Hepatocyte (in vitro differentiated cells): Measurements from ENCODE around the gene CAMK2G. TPM values are rescaled to one million over a fixed set of nuclear protein-coding genes. Genes with fewer than 3 reads are reported as not detected.

Experiments
- DNase-seq: peaks from one replicate; pipeline ENCODE4 v3.0.0-alpha.2; 2016; ENCODE audit warnings: low spot score
- H2AFZ ChIP-seq: fragments of 200-600 bp; sonication (generic); 2 replicates; pipeline ENCODE4 v1.6.0; 2016; ENCODE audit warnings: antibody characterized with exemption, mild to moderate bottlenecking
- H3K27ac ChIP-seq: fragments of 200-600 bp; sonication (generic); 2 replicates; pipeline ENCODE4 v1.5.1; 2016; ENCODE audit warnings: mild to moderate bottlenecking
- H3K27me3 ChIP-seq: fragments of 200-600 bp; sonication (generic); 2 replicates; pipeline ENCODE4 v1.6.1; 2016
- H3K36me3 ChIP-seq: fragments of 200-600 bp; sonication (generic); replicated peaks from 2 replicates; pipeline ENCODE4 v1.5.1; 2016; ENCODE audit warnings: low read depth; ENCODE audit not compliant: insufficient read depth
- H3K4me1 ChIP-seq: fragments of 200-600 bp; sonication (generic); 2 replicates; pipeline ENCODE4 v1.5.1; 2016; ENCODE audit warnings: mild to moderate bottlenecking, moderate library complexity; ENCODE audit not compliant: insufficient read depth
- H3K4me2 ChIP-seq: fragments of 200-600 bp; sonication (generic); 2 replicates; pipeline ENCODE4 v1.6.0; 2016
- H3K4me3 ChIP-seq: fragments of 200-600 bp; sonication (generic); 2 replicates; pipeline ENCODE4 v1.5.1; 2016; ENCODE audit warnings: mild to moderate bottlenecking
- H3K79me2 ChIP-seq: fragments of 200-600 bp; sonication (generic); 2 replicates; pipeline ENCODE4 v1.6.0; 2017; ENCODE audit warnings: mild to moderate bottlenecking
- H3K9me2 ChIP-seq: fragments of 200-600 bp; sonication (generic); replicated peaks from 2 replicates; pipeline ENCODE4 v1.6.0; 2017; ENCODE audit warnings: mild to moderate bottlenecking; ENCODE audit not compliant: insufficient read depth
- H3K9me3 ChIP-seq: fragments of 200-600 bp; sonication (generic); 2 replicates; pipeline ENCODE4 v1.5.1; 2016; ENCODE audit warnings: low read depth, mild to moderate bottlenecking
- H4K20me1 ChIP-seq: fragments of 200-600 bp; sonication (generic); 2 replicates; pipeline ENCODE4 v1.6.0; 2016; ENCODE audit warnings: mild to moderate bottlenecking; ENCODE audit not compliant: insufficient read depth, poor library complexity, severe bottlenecking
- CTCF ChIP-seq: fragments of 200-600 bp; sonication (generic); IDR thresholded peaks from 2 replicates; pipeline ENCODE4 v1.5.1; 2016; ENCODE audit warnings: antibody characterized with exemption, mild to moderate bottlenecking; ENCODE audit not compliant: poor library complexity
- EZH2 ChIP-seq: fragments of 200-600 bp; sonication (generic); IDR thresholded peaks from 2 replicates; pipeline ENCODE4 v1.6.1; 2016; ENCODE audit warnings: antibody characterized with exemption, mild to moderate bottlenecking, borderline replicate concordance
- EZH2phosphoT487 ChIP-seq: fragments of 200-600 bp; sonication (generic); IDR thresholded peaks from one replicate; pipeline ENCODE4 v1.6.1; 2018; ENCODE audit warnings: antibody characterized with exemption, mild to moderate bottlenecking, low read depth, moderate library complexity; ENCODE audit not compliant: unreplicated experiment, severe bottlenecking
- WGBS: methylation state at CpG from one replicate; pipeline ENCODE4 v1.1.6; 2016; ENCODE audit warnings: low lambda C conversion rate; ENCODE audit errors: missing lambda C conversion rate; 5-methylcytosine and 5-hydroxymethylcytosine counted together
- polyA plus RNA-seq: library from polyadenylated mRNA; unstranded; fragments of >200 nt; fragmentation: Nextera tagmentation; extraction: Ambion mirVana; gene quantifications from 2 replicates; pipeline ENCODE4 v1.2.1, GENCODE V29; 2016
- total RNA-seq: library from RNA; depleted of rRNA; stranded (reverse); fragments of >200 nt; gene quantifications from 2 replicates; pipeline ENCODE4 v1.2.3, GENCODE V29; 2014

Gene CAMK2G
- total and polyA plus RNA-seq, 2 experiments from 2014 or later, result 5.2 to 25.0 TPM

- no peak overlapping the region for H2AFZ ChIP-seq
- H4K20me1 ChIP-seq, result no peaks in the 10 kb centered on the region
- no peaks in the 10 kb centered on the region for H3K36me3 ChIP-seq
- H3K79me2 ChIP-seq, result peaks cover 13% of the 10 kb centered on the region
- H3K9me3 ChIP-seq, result no peaks in the 10 kb centered on the region
- TF ChIP-seq EZH2, result no peak
- no peak for TF ChIP-seq CTCF
- no peak for TF ChIP-seq EZH2phosphoT487
- no peak overlapping the region for H3K27ac ChIP-seq
- peaks cover 20% of the 10 kb centered on the region for H3K4me1 ChIP-seq
- H3K4me3 ChIP-seq, result no peak overlapping the region
- H3K9me2 ChIP-seq, result no peaks in the 10 kb centered on the region
- no peak overlapping the region for H3K4me2 ChIP-seq
- DNase-seq, result no peak
- no peaks in the 10 kb centered on the region for H3K27me3 ChIP-seq
- WGBS, result 96% methylated on average over 5 of the region's 5 CpGs
These were observed 105.0 kb downstream of the CAMK2G start for GRCh38 chr10:73769396-73769795.

GRCh38 chr10:73768881-73769280 lies 105.5 kb downstream of the CAMK2G start:
- peaks cover 8% of the 10 kb centered on the region for H3K79me2 ChIP-seq
- WGBS, result 87% methylated on average over 11 of the region's 11 CpGs
- H3K27me3 ChIP-seq, result no peaks in the 10 kb centered on the region
- peaks cover 15% of the 10 kb centered on the region for H3K4me1 ChIP-seq
- no peaks in the 10 kb centered on the region for H4K20me1 ChIP-seq
- H2AFZ ChIP-seq, result no peak overlapping the region
- no peaks in the 10 kb centered on the region for H3K36me3 ChIP-seq
- H3K9me3 ChIP-seq, result no peaks in the 10 kb centered on the region
- no peak overlapping the region for H3K27ac ChIP-seq
- no peak overlapping the region for H3K4me3 ChIP-seq
- TF ChIP-seq CTCF (no peak), EZH2 (no peak), EZH2phosphoT487 (no peak)
- no peak overlapping the region for H3K4me2 ChIP-seq
- no peak for DNase-seq
- no peaks in the 10 kb centered on the region for H3K9me2 ChIP-seq

- Histone ChIP-seq H3K4me1 (no peaks in the 10 kb centered on the region), H3K4me3 (no peak overlapping the region), H3K27me3 (no peaks in the 10 kb centered on the region), H3K27ac (no peak overlapping the region), H3K4me2 (no peak overlapping the region), H3K36me3 (peaks cover 5% of the 10 kb centered on the region), H2AFZ (no peak overlapping the region), H3K9me2 (no peaks in the 10 kb centered on the region), H3K9me3 (no peaks in the 10 kb centered on the region), H3K79me2 (peaks cover 3% of the 10 kb centered on the region), H4K20me1 (no peaks in the 10 kb centered on the region)
- WGBS, result 96% methylated on average over 6 of the region's 6 CpGs
- no peak for DNase-seq
- TF ChIP-seq EZH2phosphoT487, result no peak
- TF ChIP-seq EZH2, result no peak
- TF ChIP-seq CTCF, result no peak
These were observed 109.3 kb downstream of the CAMK2G start for GRCh38 chr10:73765066-73765465.

GRCh38 chr10:73763343-73763742 lies 111.0 kb downstream of the CAMK2G start:
- Histone ChIP-seq H3K4me1 (no peaks in the 10 kb centered on the region), H3K9me3 (no peaks in the 10 kb centered on the region), H3K4me3 (no peak overlapping the region), H3K27ac (no peak overlapping the region), H3K9me2 (no peaks in the 10 kb centered on the region), H3K36me3 (peaks cover 5% of the 10 kb centered on the region), H3K27me3 (no peaks in the 10 kb centered on the region), H3K79me2 (peaks cover 7% of the 10 kb centered on the region), H3K4me2 (no peak overlapping the region), H4K20me1 (peaks cover 2% of the 10 kb centered on the region), H2AFZ (no peak overlapping the region)
- TF ChIP-seq EZH2 (no peak), CTCF (no peak), EZH2phosphoT487 (no peak)
- no peak for DNase-seq
- 98% methylated on average over 2 of the region's 2 CpGs for WGBS
